K562 (cell line): Measurements from ENCODE around the gene DRG1. TPM values are rescaled to one million over a fixed set of nuclear protein-coding genes. Genes with fewer than 3 reads are reported as not detected.

Experiments used
- ATAC-seq: fragments of 200-7000 bp; cut with Tn5 transposase; 3 replicates; pipeline ENCODE4 v1.9.1; 2020; ENCODE audit warnings: moderate library complexity
- BruUV-seq: library from RNA; stranded (reverse); fragments of 400-500 nt; replicated peaks from 2 replicates; lab custom pipeline; 2021; lab: Mats Ljungman, UMichigan
- CTCF ChIA-PET: fragments of 300-600 bp; formaldehyde crosslinking; extraction: SDS; loops from one replicate; lab custom pipeline; 2021; ENCODE audit warnings: low intra/inter-chr PET ratio; lab: Yijun Ruan, JAX
- POLR2A ChIA-PET: fragments of 300-600, 350-650 bp; sonication (Branson Sonifier 250); formaldehyde crosslinking; extraction: SDS; loops from one replicate; lab custom pipeline; 2021; ENCODE audit warnings: antibody characterized with exemption, inconsistent platforms; lab: Yijun Ruan, JAX
- DNase-seq, 4 experiments: peaks; one replicate each; pipeline versions ENCODE4 v3.0.0 to v3.0.0-alpha.2; 2011 to 2018; ENCODE audit warnings: low spot score in 3 of 4, mixed read lengths in 3 of 4; ENCODE audit errors: extremely low read depth in 1 of 4
- FAIRE-seq: peaks from 2 replicates; lab custom pipeline; 2011; peaks lifted over from hg19 to GRCh38; lab: Jason Lieb, UNC
- H2AFZ ChIP-seq: 2 replicates; pipeline ENCODE4 v1.6.0; 2011; ENCODE audit warnings: low read depth, low read length, control low read depth, inconsistent platforms
- H3K27ac ChIP-seq: fragments of 200-600 bp; 3 replicates; pipeline ENCODE4 v1.8.0; 2011; ENCODE audit warnings: low read depth, mild to moderate bottlenecking, control low read depth, inconsistent platforms, low read length, moderate library complexity, mixed read lengths; ENCODE audit errors: extremely low read depth
- H3K27me3 ChIP-seq, 2 experiments: fragments of 300-600 bp in 1 of 2; 2 replicates in 1 of 2; 3 replicates in 1 of 2; pipeline versions ENCODE4 v1.6.0 to v1.8.0; 2011; ENCODE audit warnings: inconsistent platforms in 2 of 2, low read length in 2 of 2, mild to moderate bottlenecking in 1 of 2, mixed read lengths in 1 of 2, moderate library complexity in 1 of 2; ENCODE audit not compliant: control insufficient read depth in 2 of 2, insufficient read depth in 2 of 2
- H3K36me3 ChIP-seq: fragments of 300-600 bp; 3 replicates; pipeline ENCODE4 v1.8.0; 2011; ENCODE audit warnings: mild to moderate bottlenecking, low read length, inconsistent platforms; ENCODE audit not compliant: control insufficient read depth, insufficient read depth
- H3K4me1 ChIP-seq, 2 experiments: fragments of 200-600 bp in 1 of 2; replicated peaks in 1 of 2; 2 replicates in 1 of 2; 3 replicates in 1 of 2; pipeline versions ENCODE4 v1.5.1 to v1.8.0; 2011; ENCODE audit warnings: inconsistent platforms in 2 of 2, low read length in 2 of 2, mild to moderate bottlenecking in 1 of 2, mixed read lengths in 1 of 2, moderate library complexity in 1 of 2; ENCODE audit not compliant: control insufficient read depth in 2 of 2, insufficient read depth in 2 of 2
- H3K4me2 ChIP-seq: 2 replicates; pipeline ENCODE4 v1.6.1; 2011; ENCODE audit warnings: low read length, control low read depth, inconsistent platforms, mixed read lengths; ENCODE audit not compliant: insufficient read depth
- H3K4me3 ChIP-seq: fragments of 200-600 bp; sonication (generic), shearing (Covaris generic); 2 replicates; pipeline ENCODE4 v1.5.1; 2016; ENCODE audit warnings: control low read depth, inconsistent platforms
- H3K79me2 ChIP-seq: fragments of 200-600 bp; 3 replicates; pipeline ENCODE4 v1.8.0; 2011; ENCODE audit warnings: low read length, inconsistent platforms; ENCODE audit not compliant: control insufficient read depth, insufficient read depth
- H3K9ac ChIP-seq, 2 experiments: 2 replicates each; pipeline versions ENCODE4 v1.6.0 to v1.6.1; 2011; ENCODE audit warnings: low read depth in 2 of 2, low read length in 2 of 2, control low read depth in 1 of 2, inconsistent platforms in 1 of 2, mild to moderate bottlenecking in 1 of 2, mixed read lengths in 1 of 2; ENCODE audit not compliant: insufficient read depth in 1 of 2
- H3K9me1 ChIP-seq: one replicate; pipeline ENCODE4 v1.6.0; 2011; ENCODE audit warnings: inconsistent platforms, mild to moderate bottlenecking, low read length, moderate library complexity; ENCODE audit not compliant: control insufficient read depth, insufficient read depth
- H3K9me3 ChIP-seq: replicated peaks from 2 replicates; pipeline ENCODE4 v1.5.1; 2011; ENCODE audit warnings: low read depth, low read length, inconsistent platforms; ENCODE audit not compliant: control insufficient read depth, insufficient read depth
- H4K20me1 ChIP-seq: replicated peaks from 2 replicates; pipeline ENCODE4 v1.6.1; 2011; ENCODE audit warnings: low read length, inconsistent platforms, mixed read lengths; ENCODE audit not compliant: control insufficient read depth, insufficient read depth
- ERF ChIP-seq: fragments of 450-650 bp; formaldehyde crosslinking; IDR thresholded peaks from 2 replicates; pipeline ENCODE4 v1.4.0; 2020; ENCODE audit warnings: mild to moderate bottlenecking, mixed read lengths
- PBX2 ChIP-seq, 2 experiments: IDR thresholded peaks in 1 of 2; conservative IDR thresholded peaks in 1 of 2; 2 replicates each; pipeline ENCODE4 v1.6.1; 2016; ENCODE audit warnings: low read depth in 2 of 2, mild to moderate bottlenecking in 1 of 2, missing compliant biosample characterization in 1 of 2, missing genetic modification characterization in 1 of 2, moderate library complexity in 1 of 2
- ZNF561 ChIP-seq: fragments of 450-650 bp; formaldehyde crosslinking; conservative IDR thresholded peaks from 2 replicates; pipeline ENCODE4 v1.4.0; 2020; ENCODE audit warnings: mild to moderate bottlenecking, moderate library complexity
- WGBS: fragments of 100-300 bp; shearing (Covaris generic); methylation state at CpG from one replicate; pipeline ENCODE4 v1.1.6; 2016; ENCODE audit warnings: low coverage, mixed read lengths; ENCODE audit not compliant: insufficient coverage; ENCODE audit errors: missing lambda C conversion rate; 5-methylcytosine and 5-hydroxymethylcytosine counted together
- in situ Hi-C: fragments of 300-500 bp; cut with MboI; formaldehyde crosslinking; loops from 4 replicates; pipeline ENCODE4 v1.15.0; 2018; ENCODE audit warnings: inconsistent platforms, mixed read lengths
- intact Hi-C: fragments of 100-400 bp; cut with micrococcal nuclease; formaldehyde crosslinking; loops from 2 replicates; pipeline ENCODE4 v1.14.2; 2022
- polyA plus RNA-seq, 8 experiments: library from polyadenylated mRNA; depleted of rRNA in 4 of 8; stranded (reverse) in 5 of 8; unstranded in 3 of 8; fragments of >200 nt; fragmentation: Nextera tagmentation in 2 of 8; fragmentation: Illumina TruSeq in 1 of 8; extraction: Ambion mirVana in 2 of 8; extraction: Trizol in 1 of 8; gene quantifications; 2 replicates each; pipeline versions ENCODE4 v1.2.1 to v1.2.3, GENCODE V29; 2011 to 2014; ENCODE audit warnings: inconsistent platforms in 1 of 8, missing spikeins in 1 of 8
- total RNA-seq, 7 experiments: library from RNA; depleted of rRNA in 6 of 7; stranded (reverse); fragments of >200 nt in 6 of 7; fragmentation: Illumina TruSeq in 2 of 7; extraction: Trizol in 2 of 7; gene quantifications; 2 replicates each; pipeline versions ENCODE4 v1.2.1 to v1.2.3, GENCODE V29; 2011 to 2021; ENCODE audit warnings: low replicate concordance in 1 of 7
- TF ChIP-seq, protein P1 (sequence below), 3 experiments: IDR thresholded peaks in 2 of 3; conservative IDR thresholded peaks in 1 of 3; 2 replicates each; pipeline ENCODE4 v1.5.1; 2011 to 2012; ENCODE audit warnings: low read length in 3 of 3, mild to moderate bottlenecking in 3 of 3, control low read depth in 2 of 3, improper control_type of control experiment in 1 of 3, inconsistent platforms in 1 of 3, low read depth in 1 of 3, mixed read lengths in 1 of 3, moderate library complexity in 1 of 3; ENCODE audit not compliant: insufficient read depth in 2 of 3
- TF ChIP-seq, protein P2 (sequence below), 2 experiments: fragments of 450-650 bp; formaldehyde crosslinking in 1 of 2; IDR thresholded peaks; 2 replicates each; pipeline versions ENCODE4 v1.4.0 to v1.6.1; 2014 to 2020; ENCODE audit warnings: mild to moderate bottlenecking in 2 of 2, borderline replicate concordance in 1 of 2, low read depth in 1 of 2

The DRG1 gene
- total and polyA plus RNA-seq, 9 of the 15 experiments (the other 6 are each of a cell fraction or from before 2014, with no cell fraction given), result 76.4 to 211 (median 93.3) TPM

DNA sequence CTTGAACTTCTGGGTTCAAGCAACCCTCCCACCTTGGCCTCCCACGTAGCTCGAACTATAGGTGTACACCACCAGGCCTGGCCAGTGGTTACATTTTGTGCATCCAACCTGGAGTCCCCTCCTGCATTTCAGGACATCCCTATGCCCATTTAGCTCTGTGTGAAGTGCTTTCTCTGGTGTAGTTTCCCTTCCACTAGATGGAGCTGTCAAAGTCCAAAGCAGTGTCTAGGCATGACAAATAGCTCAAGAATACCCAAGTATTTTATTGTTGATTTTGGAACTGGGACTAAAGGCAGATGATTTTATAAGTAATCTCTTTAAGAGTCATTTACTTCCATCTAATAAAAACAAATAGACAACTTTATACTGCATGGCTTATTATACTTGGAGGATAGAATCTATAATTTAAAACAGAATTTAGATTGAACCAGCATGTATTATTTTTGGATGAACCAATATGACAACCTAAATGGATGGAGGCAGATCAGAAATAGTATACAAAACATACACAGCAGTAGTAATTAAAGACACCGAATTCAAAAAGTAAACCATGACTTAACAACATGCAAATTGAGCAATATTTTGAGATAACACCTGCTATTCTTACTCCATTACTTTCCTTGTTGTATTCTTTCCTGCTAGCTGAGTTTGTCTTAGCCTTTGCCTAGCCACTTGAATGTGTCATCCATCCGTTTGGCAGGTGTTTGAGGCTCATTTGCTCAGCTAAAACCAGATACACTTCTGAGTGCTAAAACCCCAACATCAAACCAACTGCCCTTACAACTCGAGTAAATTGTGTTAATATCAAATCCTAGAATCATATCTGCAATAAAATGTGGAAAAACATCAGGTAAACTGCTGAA, 52.5 kb downstream of the DRG1 start:
- Histone ChIP-seq H3K4me2 (no peak overlapping the region), H4K20me1 (no peaks in the 10 kb centered on the region), H3K4me1 (no peaks in the 10 kb centered on the region), H3K36me3 (peaks cover 54% of the 10 kb centered on the region; the same call in 1 of the 3 replicates), H3K9me3 (no peaks in the 10 kb centered on the region), H3K27ac (no peak overlapping the region), H3K4me3 (no peak overlapping the region), H3K79me2 (no peaks in the 10 kb centered on the region), H3K27me3 (no peaks in the 10 kb centered on the region), H3K9me1 (no peaks in the 10 kb centered on the region), H2AFZ (no peak overlapping the region), H3K9ac (no peak overlapping the region)
- 46% methylated on average over 5 of the region's 5 CpGs for WGBS
- FAIRE-seq, result peak; percentile 66
- CTCF ChIA-PET, result interaction anchor here (0.6 kb wide), 1 partner anchor 164 kb away, joined by 3 read pairs; no protein-coding TSS in a partner anchor
- DNase-seq, result peak in 3 of 4 experiments; percentile 13 to 27 (median 18)
- POLR2A ChIA-PET, result interaction anchor here (0.6 to 0.9 kb wide), 4 partner anchors 9 to 15 kb away, joined by 3 to 5 read pairs (median 3); no protein-coding TSS in a partner anchor
- in situ Hi-C loops (no loop called here), intact Hi-C loops (no loop called here)
- ATAC-seq, result peak; percentile 90
- BruUV-seq, result TSS peak; percentile 15
- TF ChIP-seq, protein P1, sequence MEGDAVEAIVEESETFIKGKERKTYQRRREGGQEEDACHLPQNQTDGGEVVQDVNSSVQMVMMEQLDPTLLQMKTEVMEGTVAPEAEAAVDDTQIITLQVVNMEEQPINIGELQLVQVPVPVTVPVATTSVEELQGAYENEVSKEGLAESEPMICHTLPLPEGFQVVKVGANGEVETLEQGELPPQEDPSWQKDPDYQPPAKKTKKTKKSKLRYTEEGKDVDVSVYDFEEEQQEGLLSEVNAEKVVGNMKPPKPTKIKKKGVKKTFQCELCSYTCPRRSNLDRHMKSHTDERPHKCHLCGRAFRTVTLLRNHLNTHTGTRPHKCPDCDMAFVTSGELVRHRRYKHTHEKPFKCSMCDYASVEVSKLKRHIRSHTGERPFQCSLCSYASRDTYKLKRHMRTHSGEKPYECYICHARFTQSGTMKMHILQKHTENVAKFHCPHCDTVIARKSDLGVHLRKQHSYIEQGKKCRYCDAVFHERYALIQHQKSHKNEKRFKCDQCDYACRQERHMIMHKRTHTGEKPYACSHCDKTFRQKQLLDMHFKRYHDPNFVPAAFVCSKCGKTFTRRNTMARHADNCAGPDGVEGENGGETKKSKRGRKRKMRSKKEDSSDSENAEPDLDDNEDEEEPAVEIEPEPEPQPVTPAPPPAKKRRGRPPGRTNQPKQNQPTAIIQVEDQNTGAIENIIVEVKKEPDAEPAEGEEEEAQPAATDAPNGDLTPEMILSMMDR (IDR thresholded peaks at IDR 0.05 in 2 of 3, conservative IDR thresholded peaks at IDR 0.05 in 1 of 3; ENCODE audit: insufficient read depth in 2 of 3, low read depth in 1 of 3, low read length in 3 of 3), result peak; percentile 23 to 58 (median 54); a peak in 5 of 6 replicates
- TF ChIP-seq, protein P2, sequence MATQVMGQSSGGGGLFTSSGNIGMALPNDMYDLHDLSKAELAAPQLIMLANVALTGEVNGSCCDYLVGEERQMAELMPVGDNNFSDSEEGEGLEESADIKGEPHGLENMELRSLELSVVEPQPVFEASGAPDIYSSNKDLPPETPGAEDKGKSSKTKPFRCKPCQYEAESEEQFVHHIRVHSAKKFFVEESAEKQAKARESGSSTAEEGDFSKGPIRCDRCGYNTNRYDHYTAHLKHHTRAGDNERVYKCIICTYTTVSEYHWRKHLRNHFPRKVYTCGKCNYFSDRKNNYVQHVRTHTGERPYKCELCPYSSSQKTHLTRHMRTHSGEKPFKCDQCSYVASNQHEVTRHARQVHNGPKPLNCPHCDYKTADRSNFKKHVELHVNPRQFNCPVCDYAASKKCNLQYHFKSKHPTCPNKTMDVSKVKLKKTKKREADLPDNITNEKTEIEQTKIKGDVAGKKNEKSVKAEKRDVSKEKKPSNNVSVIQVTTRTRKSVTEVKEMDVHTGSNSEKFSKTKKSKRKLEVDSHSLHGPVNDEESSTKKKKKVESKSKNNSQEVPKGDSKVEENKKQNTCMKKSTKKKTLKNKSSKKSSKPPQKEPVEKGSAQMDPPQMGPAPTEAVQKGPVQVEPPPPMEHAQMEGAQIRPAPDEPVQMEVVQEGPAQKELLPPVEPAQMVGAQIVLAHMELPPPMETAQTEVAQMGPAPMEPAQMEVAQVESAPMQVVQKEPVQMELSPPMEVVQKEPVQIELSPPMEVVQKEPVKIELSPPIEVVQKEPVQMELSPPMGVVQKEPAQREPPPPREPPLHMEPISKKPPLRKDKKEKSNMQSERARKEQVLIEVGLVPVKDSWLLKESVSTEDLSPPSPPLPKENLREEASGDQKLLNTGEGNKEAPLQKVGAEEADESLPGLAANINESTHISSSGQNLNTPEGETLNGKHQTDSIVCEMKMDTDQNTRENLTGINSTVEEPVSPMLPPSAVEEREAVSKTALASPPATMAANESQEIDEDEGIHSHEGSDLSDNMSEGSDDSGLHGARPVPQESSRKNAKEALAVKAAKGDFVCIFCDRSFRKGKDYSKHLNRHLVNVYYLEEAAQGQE (IDR thresholded peaks at IDR 0.05; ENCODE audit: borderline replicate concordance), result peak; percentile 15; the same call in 1 of the 2 replicates
- TF ChIP-seq, protein P2 (CRISPR knock-in tag; IDR thresholded peaks at IDR 0.05; ENCODE audit: low read depth), result no peak
- no peak for TF ChIP-seq ERF (CRISPR knock-in tag)
- TF ChIP-seq ZNF561 (CRISPR knock-in tag), result no peak
- no peak for TF ChIP-seq PBX2 (CRISPR knock-in tag; IDR thresholded peaks at IDR 0.05; ENCODE audit: low read depth)
- 0 out of 2 replicates have a peak, but pooled peaks have one; percentile 28 for TF ChIP-seq PBX2 (tag; conservative IDR thresholded peaks at IDR 0.05; ENCODE audit: low read depth)
